ES-I3 (cell line): ENCODE data around the gene RBMS3.

Experiments
- H3K36me3 ChIP-seq: 2 replicates; pipeline ENCODE4 v1.6.1; 2013; ENCODE audit warnings: mild to moderate bottlenecking, low read length, control low read depth, moderate library complexity; ENCODE audit not compliant: insufficient read depth
- H3K4me1 ChIP-seq: 2 replicates; pipeline ENCODE4 v1.6.1; 2013; ENCODE audit warnings: mild to moderate bottlenecking, control low read depth, low read length; ENCODE audit not compliant: insufficient read depth
- H3K9ac ChIP-seq: 2 replicates; pipeline ENCODE4 v1.6.1; 2013; ENCODE audit warnings: low read depth, mild to moderate bottlenecking, low read length, moderate library complexity
- H3K9me3 ChIP-seq: 2 replicates; pipeline ENCODE4 v1.6.1; 2013; ENCODE audit warnings: mild to moderate bottlenecking, low read length, moderate library complexity; ENCODE audit not compliant: control insufficient read depth, insufficient read depth

RBMS3 gene

GRCh38 chr3:29751647-29752314, 470.9 kb downstream of the RBMS3 start:
- Histone ChIP-seq H3K9ac (no peak overlapping the region), H3K36me3 (no peaks in the 10 kb centered on the region), H3K9me3 (no peaks in the 10 kb centered on the region), H3K4me1 (peaks cover 5% of the 10 kb centered on the region; the same call in 1 of the 2 replicates)

DNA sequence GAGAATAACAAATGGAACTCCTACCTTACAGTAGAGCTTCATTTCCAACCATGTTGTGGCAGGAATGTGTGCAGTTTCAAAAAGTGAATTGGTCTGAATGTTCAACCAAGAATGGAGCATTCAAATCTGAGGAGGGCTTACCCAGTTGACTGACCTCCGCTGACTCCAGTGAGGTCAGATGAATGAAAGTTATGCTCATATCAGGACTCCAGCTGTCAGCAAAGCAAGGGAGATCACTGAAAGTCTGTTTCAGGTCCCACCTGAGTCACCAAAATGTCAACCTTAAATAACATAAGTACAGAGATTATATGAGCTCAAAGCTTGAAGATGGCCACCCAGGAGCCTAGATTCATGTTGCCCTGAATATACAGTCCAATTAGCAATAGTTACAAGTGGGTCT, 473.5 kb downstream of the RBMS3 start:
- H3K9ac ChIP-seq = no peak overlapping the region
- H3K4me1 ChIP-seq = peaks cover 28% of the 10 kb centered on the region
- no peaks in the 10 kb centered on the region for H3K9me3 ChIP-seq
- H3K36me3 ChIP-seq = no peaks in the 10 kb centered on the region

GRCh38 chr3:29755416-29755815, 474.5 kb downstream of the RBMS3 start:
- Histone ChIP-seq H3K36me3 (no peaks in the 10 kb centered on the region), H3K9me3 (no peaks in the 10 kb centered on the region), H3K9ac (no peak overlapping the region), H3K4me1 (peaks cover 38% of the 10 kb centered on the region)

GRCh38 chr3:29757054-29757777, 476.3 kb downstream of the RBMS3 start:
- no peaks in the 10 kb centered on the region for H3K36me3 ChIP-seq
- H3K9me3 ChIP-seq = no peaks in the 10 kb centered on the region
- no peak overlapping the region for H3K9ac ChIP-seq
- H3K4me1 ChIP-seq = peaks cover 38% of the 10 kb centered on the region

DNA sequence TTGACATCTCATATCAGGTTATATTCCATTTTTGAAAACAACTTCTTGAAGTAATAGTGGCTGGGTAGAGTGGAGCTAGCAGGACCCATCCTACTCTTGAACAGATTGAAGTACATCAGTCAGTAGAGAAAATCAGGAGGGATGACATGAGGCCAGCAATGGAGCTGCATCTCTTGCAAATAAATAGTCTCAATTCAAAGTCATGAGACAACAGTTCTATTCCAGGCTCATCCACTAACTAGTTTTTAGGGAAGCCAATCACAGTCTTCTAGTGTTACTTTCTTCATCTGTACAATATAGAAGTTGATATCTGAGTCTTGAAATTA, 477.2 kb downstream of the RBMS3 start:
- H3K36me3 ChIP-seq = no peaks in the 10 kb centered on the region
- H3K4me1 ChIP-seq = peaks cover 38% of the 10 kb centered on the region
- no peak overlapping the region for H3K9ac ChIP-seq
- no peaks in the 10 kb centered on the region for H3K9me3 ChIP-seq

DNA sequence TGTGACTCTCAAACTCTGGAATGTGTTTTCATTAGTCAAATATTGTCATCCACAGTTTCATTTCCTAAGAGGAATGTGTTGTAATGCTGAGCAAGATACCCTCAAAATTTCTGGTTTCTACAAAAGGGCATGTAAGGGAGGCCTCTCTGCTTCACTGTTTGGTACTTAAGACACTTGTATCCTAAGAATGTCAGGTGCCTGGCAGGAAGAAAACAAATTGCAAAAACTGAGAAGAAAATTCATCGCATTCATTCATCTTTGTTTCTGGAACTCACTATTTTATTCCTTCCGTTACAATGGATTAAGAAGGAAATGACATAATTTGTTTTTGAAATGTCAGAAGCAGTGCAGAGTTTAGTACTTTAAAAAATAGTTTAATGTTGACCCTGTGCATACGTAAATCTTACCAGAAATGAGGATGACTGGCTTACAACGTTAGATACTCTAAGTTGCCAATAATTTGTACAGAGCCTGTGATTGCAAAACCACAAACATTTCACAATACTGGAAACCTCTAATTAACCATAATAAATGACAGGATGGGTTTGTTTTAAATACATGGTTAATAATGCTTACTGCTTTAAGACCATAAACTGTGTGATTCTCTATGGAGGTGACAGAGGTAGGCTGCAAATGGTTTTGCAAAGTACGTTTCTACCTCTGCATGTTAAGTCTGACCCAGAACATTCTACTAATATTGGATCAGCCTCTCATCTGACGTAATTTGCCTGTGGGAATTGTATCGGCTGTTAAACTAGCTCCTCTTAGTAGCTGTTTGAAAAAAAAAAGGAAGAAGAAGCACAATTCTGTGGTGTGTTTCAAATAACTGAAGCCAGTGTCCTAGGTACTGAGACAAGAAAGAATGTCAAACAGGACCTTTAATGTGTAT, 477.8 kb downstream of the RBMS3 start:
- Histone ChIP-seq H3K9ac (no peak overlapping the region), H3K4me1 (peaks cover 38% of the 10 kb centered on the region), H3K9me3 (no peaks in the 10 kb centered on the region), H3K36me3 (no peaks in the 10 kb centered on the region)

DNA sequence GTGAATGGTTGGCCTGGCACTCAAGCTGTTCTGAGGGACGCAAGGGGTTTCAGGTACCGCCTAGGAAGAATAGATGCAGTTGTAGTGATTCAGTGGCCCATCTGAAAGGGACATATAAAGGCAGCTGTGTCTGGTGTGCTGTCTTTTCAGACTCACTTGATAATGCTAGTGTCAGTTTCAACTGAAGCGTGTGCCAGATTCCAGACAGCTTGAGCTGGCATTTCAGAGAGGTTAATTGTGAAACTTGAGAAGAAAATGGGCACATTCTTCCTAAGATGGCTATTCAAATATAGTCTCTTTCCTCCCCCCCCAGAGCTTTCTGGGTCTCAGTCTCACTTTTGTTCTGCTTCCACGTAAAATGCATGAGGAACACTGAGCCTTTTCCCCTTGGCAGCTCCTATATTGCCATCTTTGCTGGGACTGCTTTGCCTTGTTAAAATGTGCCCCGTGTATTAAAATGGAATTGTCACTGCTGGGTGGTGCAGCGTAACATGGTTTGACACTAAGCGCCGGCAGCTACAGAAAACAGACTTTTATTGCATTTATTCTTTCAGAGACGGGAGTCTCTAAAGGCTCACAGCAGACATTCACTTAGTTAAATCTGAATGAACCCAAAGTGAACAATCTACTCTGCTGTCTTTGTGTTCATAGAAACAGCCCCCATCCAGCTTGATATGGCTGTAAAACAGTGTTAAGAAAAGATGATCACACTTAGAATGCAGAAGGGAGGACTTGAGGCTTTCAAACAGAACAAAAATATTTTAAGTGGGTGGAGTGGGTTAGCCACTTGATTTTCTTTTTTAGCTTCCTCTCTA, 478.7 kb downstream of the RBMS3 start:
- Histone ChIP-seq H3K4me1 (peaks cover 38% of the 10 kb centered on the region), H3K9me3 (no peaks in the 10 kb centered on the region), H3K36me3 (no peaks in the 10 kb centered on the region), H3K9ac (no peak overlapping the region)

DNA sequence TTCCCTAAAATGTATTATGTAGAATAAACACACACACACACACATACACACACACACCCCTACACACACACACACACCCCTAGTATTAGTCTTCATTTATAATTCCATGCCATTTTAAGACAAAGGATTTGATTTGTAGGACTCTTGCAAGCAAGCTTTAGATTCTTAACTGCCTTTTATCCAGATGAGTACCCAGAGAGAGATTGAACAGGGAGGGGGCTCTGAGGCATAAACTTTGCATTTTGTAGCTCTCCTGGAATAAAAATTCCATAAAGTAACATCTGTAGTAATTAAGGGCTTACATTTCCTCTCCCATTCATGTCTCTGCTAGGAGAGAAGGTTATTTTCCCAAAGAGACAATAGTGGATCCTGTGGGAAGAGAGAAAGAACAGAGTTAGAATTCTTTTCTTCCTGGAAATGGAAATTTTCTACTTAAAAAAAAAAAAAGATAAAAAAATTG, 479.4 kb downstream of the RBMS3 start:
- Histone ChIP-seq H3K9ac (no peak overlapping the region), H3K4me1 (peaks cover 38% of the 10 kb centered on the region)

GRCh38 chr3:29761517-29761916, 480.6 kb downstream of the RBMS3 start:
- Histone ChIP-seq H3K9me3 (no peaks in the 10 kb centered on the region), H3K36me3 (no peaks in the 10 kb centered on the region), H3K4me1 (peaks cover 36% of the 10 kb centered on the region), H3K9ac (no peak overlapping the region)

More for the DNA sequence above, 479.4 kb downstream of the RBMS3 start:
- Histone ChIP-seq H3K9me3 (no peaks in the 10 kb centered on the region), H3K36me3 (no peaks in the 10 kb centered on the region)

- Histone ChIP-seq H3K4me1 (peaks cover 21% of the 10 kb centered on the region), H3K36me3 (no peaks in the 10 kb centered on the region), H3K9me3 (no peaks in the 10 kb centered on the region), H3K9ac (no peak overlapping the region)
Observed at GRCh38 chr3:29763115-29763514, 482.2 kb downstream of the RBMS3 start.

DNA sequence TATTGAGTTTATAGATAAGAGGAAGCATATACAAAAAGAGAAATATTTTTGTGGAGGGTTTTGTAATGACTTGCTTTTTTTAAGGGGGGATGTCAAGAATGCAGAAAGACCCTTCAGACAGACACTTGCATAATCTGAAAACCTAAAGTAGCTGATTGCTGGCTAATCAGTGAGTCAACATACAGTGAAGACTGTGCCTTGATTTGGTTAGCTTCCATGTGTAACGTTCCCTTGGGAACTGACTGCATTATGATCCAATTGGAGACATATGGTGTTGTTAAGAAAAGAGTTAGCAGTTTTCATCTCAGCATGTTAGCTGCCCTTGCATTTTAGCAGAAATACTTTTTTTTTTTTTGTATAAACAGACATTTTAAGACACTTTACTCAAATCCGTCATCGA, 483.2 kb downstream of the RBMS3 start:
- no peaks in the 10 kb centered on the region for H3K9me3 ChIP-seq
- peaks cover 13% of the 10 kb centered on the region for H3K4me1 ChIP-seq
- no peak overlapping the region for H3K9ac ChIP-seq
- no peaks in the 10 kb centered on the region for H3K36me3 ChIP-seq

DNA sequence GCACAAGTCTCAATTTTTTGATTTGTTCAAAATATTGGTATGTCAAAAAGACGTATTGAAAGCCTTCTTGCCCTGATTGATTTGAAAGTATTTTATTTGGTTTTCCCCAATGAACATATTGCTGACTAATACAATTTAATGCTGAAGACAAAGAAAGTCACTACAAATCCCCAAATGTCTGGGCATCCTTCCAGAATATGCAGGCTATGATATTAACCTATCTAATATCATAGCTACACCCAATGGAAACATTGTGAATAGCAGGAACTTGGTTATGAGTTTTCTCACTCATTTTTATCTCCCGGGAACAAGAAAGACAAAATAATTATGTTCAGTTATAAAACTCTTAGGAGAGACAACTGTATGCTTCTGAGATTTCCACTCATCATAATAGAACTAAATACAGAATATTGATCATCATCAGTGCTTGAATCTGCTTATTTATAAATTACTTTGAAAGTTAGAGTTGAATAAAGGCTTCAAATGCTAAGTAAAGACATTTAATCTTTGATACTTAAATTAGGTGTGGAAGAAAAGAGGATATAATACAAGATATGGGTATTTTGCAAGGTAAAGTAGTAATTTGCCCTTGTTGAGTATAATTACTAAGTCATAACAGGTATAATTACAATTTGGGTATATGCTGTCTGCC, 483.9 kb downstream of the RBMS3 start:
- H3K9me3 ChIP-seq = no peaks in the 10 kb centered on the region
- H3K9ac ChIP-seq = no peak overlapping the region
- H3K4me1 ChIP-seq = peaks cover 7% of the 10 kb centered on the region
- no peaks in the 10 kb centered on the region for H3K36me3 ChIP-seq

- no peaks in the 10 kb centered on the region for H3K36me3 ChIP-seq
- H3K4me1 ChIP-seq = peaks cover 15% of the 10 kb centered on the region; the same call in 1 of the 2 replicates
- H3K9ac ChIP-seq = no peak overlapping the region
- no peaks in the 10 kb centered on the region for H3K9me3 ChIP-seq
Observed at GRCh38 chr3:29771602-29772001, 490.7 kb downstream of the RBMS3 start.
